Cardiac fibroblast (primary cell): Measurements from ENCODE around the gene DDX20.
"Not testable (repeated sequence)": the region's sequence is repeated elsewhere in the genome, so short reads cannot be mapped to it uniquely, and the experiment has no call there.

ENCODE experiments used
- DNase-seq, 2 donors: peaks; one replicate each; pipeline versions ENCODE4 v3.0.0 to v3.0.0-alpha.2; 2010; ENCODE audit warnings: low read depth in 2 of 2
- H3K4me3 ChIP-seq, 2 donors: replicated peaks in 1 of 2; 1 replicate in 1 of 2; 2 replicates in 1 of 2; pipeline ENCODE4 v1.5.1; 2011; ENCODE audit warnings: low read depth in 2 of 2, low read length in 2 of 2, mild to moderate bottlenecking in 2 of 2, moderate library complexity in 1 of 2
- TF ChIP-seq, protein P1 (sequence below): IDR thresholded peaks from one replicate; pipeline ENCODE4 v1.5.1; 2011; ENCODE audit warnings: low read depth, mild to moderate bottlenecking, low read length, inconsistent platforms

Gene DDX20

DNA sequence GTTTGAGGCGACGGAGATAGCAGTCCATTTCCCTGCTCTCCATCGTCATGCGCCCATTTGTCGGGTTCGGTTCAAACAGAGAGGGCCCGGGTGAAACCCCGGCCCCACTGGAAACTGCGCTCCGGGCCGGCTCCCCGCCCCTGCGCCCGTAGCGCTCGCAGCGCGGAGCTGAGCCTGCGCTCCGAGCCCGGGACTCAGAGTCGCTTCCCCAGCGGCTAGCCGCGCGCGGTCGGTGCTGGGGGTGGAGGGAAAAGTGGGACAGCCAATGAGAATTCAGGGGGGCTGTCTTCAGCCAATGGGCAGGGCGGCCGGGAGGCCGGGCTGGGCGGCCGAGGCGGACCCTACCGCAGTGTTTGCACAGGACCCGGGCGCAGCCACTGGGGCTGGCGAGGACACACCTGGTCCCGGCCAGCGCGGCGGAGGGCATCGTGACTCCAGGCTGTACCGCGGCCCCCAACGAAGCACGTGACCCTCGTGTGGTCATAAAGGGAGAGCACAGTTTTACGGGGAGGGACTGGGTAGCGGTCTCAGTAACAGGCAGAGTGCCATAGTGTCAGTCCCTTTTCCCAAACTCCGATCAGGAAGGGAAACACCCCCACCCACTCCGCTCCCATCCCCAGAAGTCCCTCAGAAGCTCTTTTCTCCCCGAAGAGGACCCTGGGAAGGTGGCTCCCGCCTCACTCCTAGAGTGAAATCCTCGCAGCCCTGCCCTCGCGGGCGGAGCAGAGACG lies 16.3 kb upstream of the DDX20 start, which contains the start of gene INKA2:
TSS of gene INKA2 (minus strand) at position 202 of the 731 bp plus-strand sequence. CDS start at position 49, 153 bp downstream.
- H3K4me3 ChIP-seq = peak within 1 kb of the TSS; percentile 54 to 76
- TF ChIP-seq, protein P1, sequence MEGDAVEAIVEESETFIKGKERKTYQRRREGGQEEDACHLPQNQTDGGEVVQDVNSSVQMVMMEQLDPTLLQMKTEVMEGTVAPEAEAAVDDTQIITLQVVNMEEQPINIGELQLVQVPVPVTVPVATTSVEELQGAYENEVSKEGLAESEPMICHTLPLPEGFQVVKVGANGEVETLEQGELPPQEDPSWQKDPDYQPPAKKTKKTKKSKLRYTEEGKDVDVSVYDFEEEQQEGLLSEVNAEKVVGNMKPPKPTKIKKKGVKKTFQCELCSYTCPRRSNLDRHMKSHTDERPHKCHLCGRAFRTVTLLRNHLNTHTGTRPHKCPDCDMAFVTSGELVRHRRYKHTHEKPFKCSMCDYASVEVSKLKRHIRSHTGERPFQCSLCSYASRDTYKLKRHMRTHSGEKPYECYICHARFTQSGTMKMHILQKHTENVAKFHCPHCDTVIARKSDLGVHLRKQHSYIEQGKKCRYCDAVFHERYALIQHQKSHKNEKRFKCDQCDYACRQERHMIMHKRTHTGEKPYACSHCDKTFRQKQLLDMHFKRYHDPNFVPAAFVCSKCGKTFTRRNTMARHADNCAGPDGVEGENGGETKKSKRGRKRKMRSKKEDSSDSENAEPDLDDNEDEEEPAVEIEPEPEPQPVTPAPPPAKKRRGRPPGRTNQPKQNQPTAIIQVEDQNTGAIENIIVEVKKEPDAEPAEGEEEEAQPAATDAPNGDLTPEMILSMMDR = no peak
- peak; percentile 88 to 90 for DNase-seq

DNA sequence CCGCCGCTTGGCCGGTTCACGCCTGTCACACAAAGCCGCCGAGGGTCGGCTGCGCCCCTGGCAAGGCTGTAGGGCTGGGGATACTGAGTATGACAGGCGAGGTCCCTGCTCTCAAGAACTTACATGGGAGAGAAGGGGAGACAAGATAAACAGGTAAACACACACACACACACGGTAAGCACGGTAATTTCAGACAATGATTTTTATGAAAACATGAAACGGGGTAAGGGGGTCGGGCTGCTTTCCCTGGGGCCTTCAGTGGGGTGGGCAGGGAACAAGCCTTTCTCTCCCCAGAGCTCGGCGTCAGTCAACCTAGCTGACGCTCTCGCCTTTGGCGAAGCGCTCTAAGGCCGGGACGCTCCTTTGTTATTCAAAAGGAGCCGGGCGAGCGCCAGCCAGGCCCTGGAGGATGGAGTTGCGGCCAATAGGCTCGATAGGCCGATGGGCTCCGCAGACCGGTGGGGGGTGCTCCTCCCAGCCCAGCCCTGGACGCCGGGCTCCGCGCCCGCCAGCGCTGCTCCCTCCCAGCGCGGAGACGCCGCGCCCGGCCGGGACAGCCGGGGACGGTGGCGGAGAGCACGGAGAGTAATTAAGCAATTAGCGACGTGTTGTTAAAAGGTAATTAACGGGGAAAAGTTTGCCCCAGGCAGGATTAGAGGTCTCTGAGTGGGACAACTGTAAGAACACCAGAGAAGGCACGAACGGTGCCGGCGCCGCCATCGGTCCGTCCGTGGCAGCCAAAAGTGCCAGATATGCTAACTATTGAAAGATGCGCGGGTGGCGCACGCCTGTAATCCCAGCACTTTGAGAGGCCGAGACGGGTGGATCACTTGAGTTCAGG lies 15.6 kb upstream of the DDX20 start:
- peak; percentile 71 to 75 for DNase-seq
- TF ChIP-seq, protein P1 = no peak
- peak overlapping the region; percentile 54 to 76 for H3K4me3 ChIP-seq

DNA sequence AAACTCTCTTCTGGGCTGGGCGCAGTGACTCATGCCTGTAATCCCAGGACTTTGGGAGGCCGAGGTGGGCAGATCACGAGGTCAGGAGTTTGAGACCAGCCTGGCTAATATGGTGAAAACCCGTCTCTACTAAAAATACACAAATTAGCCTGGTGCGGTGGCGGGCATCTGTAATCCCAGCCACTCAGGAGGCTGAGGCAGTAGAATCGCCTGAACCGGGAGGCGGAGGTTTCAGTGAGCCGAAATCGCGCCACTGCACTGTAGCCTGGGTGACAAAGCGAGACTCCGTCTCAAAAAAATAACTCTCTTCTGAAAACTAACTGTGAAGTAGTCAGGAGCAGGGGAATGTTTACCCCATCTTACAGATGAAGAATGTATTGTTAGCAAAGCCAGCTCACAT lies 13.4 kb upstream of the DDX20 start:
- not testable (repeated sequence) for H3K4me3 ChIP-seq, DNase-seq

DNA sequence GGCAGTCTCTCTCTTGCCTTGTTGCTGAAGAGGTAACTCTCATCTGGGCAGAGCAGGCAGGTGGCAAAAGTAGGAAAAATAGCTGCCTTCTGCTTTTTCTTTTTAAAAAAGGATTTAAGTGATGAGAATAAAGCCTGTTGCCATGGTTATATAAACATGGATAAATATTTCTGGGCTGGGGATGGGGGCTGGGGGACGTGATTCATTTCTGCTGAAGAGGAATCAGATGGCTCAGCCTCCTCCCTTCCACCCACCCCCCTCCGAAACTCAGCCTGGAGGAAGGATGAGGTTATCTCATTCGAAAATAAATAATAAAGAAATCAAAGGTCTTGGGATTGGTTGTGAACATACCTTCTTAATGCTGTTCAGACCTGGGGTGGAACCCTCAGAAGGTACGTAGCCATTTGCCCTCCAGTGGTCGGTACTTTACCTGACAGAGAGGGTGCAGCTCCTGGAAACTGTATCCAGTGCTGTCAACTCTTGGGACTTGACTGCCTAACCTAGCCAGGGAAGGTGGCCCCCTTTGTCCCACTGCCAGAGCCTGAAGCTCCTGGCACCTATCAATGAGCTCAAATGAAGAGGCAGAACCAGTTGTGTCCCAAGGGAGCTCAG lies 12.7 kb upstream of the DDX20 start:
- no peak overlapping the region for H3K4me3 ChIP-seq
- TF ChIP-seq, protein P1 = no peak
- peak; percentile 44 to 72 for DNase-seq

DNA sequence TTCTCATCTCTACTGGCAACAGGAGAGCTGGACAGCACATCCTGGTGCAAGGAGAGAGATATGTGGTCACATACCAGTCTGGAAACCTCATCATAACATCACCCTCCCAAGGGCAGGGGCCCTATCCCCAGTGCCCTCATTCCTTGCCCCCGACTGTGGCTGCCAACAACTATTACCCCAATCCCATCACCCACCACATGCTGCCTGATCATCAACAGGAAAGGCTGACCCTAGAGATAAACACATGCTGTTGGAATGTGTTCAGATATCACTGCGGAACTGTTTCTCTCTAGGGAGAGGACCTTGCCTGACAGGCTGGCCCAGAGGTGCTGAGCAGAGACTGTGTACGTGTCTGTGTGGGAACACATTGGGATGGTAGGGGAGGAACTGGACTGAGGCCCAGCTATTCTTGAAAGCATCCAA lies 12.0 kb upstream of the DDX20 start:
- H3K4me3 ChIP-seq = no peak overlapping the region
- peak; percentile 77 to 80 for DNase-seq
- TF ChIP-seq, protein P1 = no peak

DNA sequence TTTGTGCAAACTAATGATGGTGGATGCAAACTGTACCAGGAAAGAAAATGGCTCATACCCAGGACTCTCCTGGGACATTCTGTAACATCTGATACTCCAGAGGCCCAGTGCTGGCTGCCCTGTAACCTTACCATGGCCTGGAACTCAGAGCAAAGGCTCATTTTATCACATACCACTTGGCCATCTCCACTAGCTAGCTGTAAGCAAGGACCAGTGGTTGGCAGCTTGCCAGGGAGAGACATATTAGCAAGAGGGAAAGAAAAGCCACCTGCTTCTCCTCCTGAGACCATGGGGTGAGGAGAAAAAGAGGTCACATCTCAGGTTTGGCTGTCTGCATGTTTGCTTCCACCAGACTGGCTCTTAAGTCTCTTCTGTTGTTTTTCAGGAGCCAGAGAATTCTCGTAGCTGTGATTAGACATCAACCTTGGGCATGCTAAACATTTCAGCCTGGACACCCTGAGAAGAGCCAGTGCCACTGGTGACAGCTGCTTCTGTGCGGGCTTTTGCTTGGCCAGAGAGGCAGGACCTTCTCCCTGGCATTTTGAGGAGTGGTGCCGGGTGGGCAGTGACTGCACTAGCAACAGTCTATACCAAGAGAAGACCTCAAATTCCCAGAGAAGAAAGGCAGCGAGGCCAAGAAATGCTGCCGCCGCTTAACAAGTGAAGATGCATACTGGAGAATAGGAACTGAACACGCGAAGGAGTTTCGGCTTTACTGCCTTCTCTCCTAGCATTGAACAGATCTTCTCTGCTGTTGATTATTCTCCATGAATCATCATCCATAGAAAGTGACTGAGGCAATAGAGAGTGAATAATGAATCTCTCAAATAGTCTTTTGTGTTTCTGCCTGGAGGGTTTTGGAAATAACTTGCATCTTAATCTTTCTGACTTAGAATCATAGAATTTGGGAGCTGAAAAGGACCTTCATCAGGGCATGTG lies 9.8 kb upstream of the DDX20 start:
- DNase-seq = no peak
- H3K4me3 ChIP-seq = no peak overlapping the region
- TF ChIP-seq, protein P1 = no peak
